Activated CD8-positive, alpha-beta T cell treated with anti-CD3 and anti-CD28 coated beads, Interleukin-2, amount 10 ng/mL, durations not matched to agents 7 days and 5 days (primary cell): ENCODE data around the gene HAUS2. TPM values are rescaled to one million over a fixed set of nuclear protein-coding genes. Genes with fewer than 3 reads are reported as not detected.
"Not testable (repeated sequence)": the region's sequence is repeated elsewhere in the genome, so short reads cannot be mapped to it uniquely, and the experiment has no call there.

Experiments used
- ATAC-seq: fragments of 150-1000 bp; cut with Tn5 transposase; one replicate; pipeline ENCODE4 v1.10.0; 2021; ENCODE audit warnings: moderate library complexity
- CTCF ChIA-PET: fragments of 350-600 bp; sonication (Branson Sonifier 250); formaldehyde crosslinking; loops from one replicate; lab custom pipeline; 2021; ENCODE audit warnings: antibody characterized with exemption; lab: Charles Lee
- POLR2A ChIA-PET: fragments of 350-600 bp; sonication (Branson Sonifier 250); formaldehyde crosslinking; loops from one replicate; lab custom pipeline; 2021; ENCODE audit warnings: antibody characterized with exemption; lab: Charles Lee
- DNase-seq: peaks from one replicate; pipeline ENCODE4 v3.0.0-alpha.2; 2020
- H3K27ac Mint-ChIP-seq: one replicate; pipeline ENCODE4 v1.8.0; 2021; ENCODE audit warnings: mild to moderate bottlenecking, mixed read lengths
- H3K27me3 Mint-ChIP-seq: one replicate; pipeline ENCODE4 v1.8.0; 2021; ENCODE audit warnings: low read depth, mixed read lengths
- H3K36me3 Mint-ChIP-seq: one replicate; pipeline ENCODE4 v1.8.0; 2021; ENCODE audit warnings: low read depth, mixed read lengths
- H3K4me1 Mint-ChIP-seq: one replicate; pipeline ENCODE4 v1.8.0; 2021; ENCODE audit warnings: low read depth, mixed read lengths
- H3K4me3 Mint-ChIP-seq: one replicate; pipeline ENCODE4 v1.8.0; 2021; ENCODE audit warnings: mild to moderate bottlenecking, mixed read lengths
- H3K9me3 Mint-ChIP-seq: one replicate; pipeline ENCODE4 v1.8.0; 2022; ENCODE audit warnings: mixed read lengths; ENCODE audit not compliant: insufficient read depth
- total RNA-seq, 2 experiments: library from RNA; stranded (reverse); gene quantifications; one replicate each; pipeline ENCODE4 v1.2.3, GENCODE V29; 2021

HAUS2 gene
- total RNA-seq, 2 experiments from 2014 or later: 42.2 to 44.7 TPM

GRCh38 chr15:42594095-42594494 lies 45.5 kb downstream of the HAUS2 start:
- Mint-ChIP-seq H3K36me3 (peaks cover 8% of the 10 kb centered on the region), H3K4me1 (no peaks in the 10 kb centered on the region), H3K27me3 (no peaks in the 10 kb centered on the region), H3K9me3 (no peaks in the 10 kb centered on the region), H3K27ac (no peak overlapping the region), H3K4me3 (no peak overlapping the region)
- POLR2A ChIA-PET: no interaction called here
- DNase-seq (no peak), ATAC-seq (no peak)
- CTCF ChIA-PET: interaction anchor here (1.2 kb wide), 1 partner anchor 14 kb away, joined by 3 read pairs; no protein-coding TSS in a partner anchor

GRCh38 chr15:42595626-42596240 lies 47.1 kb downstream of the HAUS2 start:
- Mint-ChIP-seq H3K36me3 (peaks cover 12% of the 10 kb centered on the region), H3K4me1 (no peaks in the 10 kb centered on the region), H3K27ac (no peak overlapping the region), H3K4me3 (no peak overlapping the region), H3K9me3 (no peaks in the 10 kb centered on the region), H3K27me3 (no peaks in the 10 kb centered on the region)
- no peak for ATAC-seq
- no peak for DNase-seq
- ChIA-PET POLR2A (interaction anchor here (1.1 kb wide), 1 partner anchor 15 kb away, joined by 3 read pairs; no protein-coding TSS in a partner anchor), CTCF (interaction anchor here (0.8 to 1.7 kb wide), 3 partner anchors 11 to 54 kb away, joined by 3 to 4 read pairs (median 3); no protein-coding TSS in a partner anchor)

- H3K4me1 Mint-ChIP-seq: peaks cover 32% of the 10 kb centered on the region
- CTCF ChIA-PET, ATAC-seq, H3K27ac Mint-ChIP-seq, H3K27me3 Mint-ChIP-seq, DNase-seq, H3K9me3 Mint-ChIP-seq, POLR2A ChIA-PET, H3K4me3 Mint-ChIP-seq: not testable (repeated sequence)
- peaks cover 27% of the 10 kb centered on the region for H3K36me3 Mint-ChIP-seq
Measured at GRCh38 chr15:42601316-42601715, 52.7 kb downstream of the HAUS2 start.

- H3K27ac Mint-ChIP-seq: no peak overlapping the region
- ChIA-PET CTCF (no interaction called here), POLR2A (no interaction called here)
- DNase-seq: no peak
- H3K36me3 Mint-ChIP-seq: peaks cover 31% of the 10 kb centered on the region
- peaks cover 40% of the 10 kb centered on the region for H3K4me1 Mint-ChIP-seq
- peaks cover 5% of the 10 kb centered on the region for H3K9me3 Mint-ChIP-seq
- no peaks in the 10 kb centered on the region for H3K27me3 Mint-ChIP-seq
- no peak overlapping the region for H3K4me3 Mint-ChIP-seq
- ATAC-seq: no peak
Measured at GRCh38 chr15:42602501-42602900, 53.9 kb downstream of the HAUS2 start.

- H3K9me3 Mint-ChIP-seq: peaks cover 5% of the 10 kb centered on the region
- peaks cover 31% of the 10 kb centered on the region for H3K36me3 Mint-ChIP-seq
- ATAC-seq (no peak), DNase-seq (no peak)
- no peak overlapping the region for H3K4me3 Mint-ChIP-seq
- H3K4me1 Mint-ChIP-seq: peaks cover 55% of the 10 kb centered on the region
- POLR2A ChIA-PET: no interaction called here
- no peaks in the 10 kb centered on the region for H3K27me3 Mint-ChIP-seq
- CTCF ChIA-PET: interaction anchor here (1.2 to 2.7 kb wide), 2 partner anchors 13 to 22 kb away, joined by 3 to 18 read pairs; no protein-coding TSS in a partner anchor
- H3K27ac Mint-ChIP-seq: peak overlapping the region; percentile 57
Measured at GRCh38 chr15:42603978-42604377, 55.3 kb downstream of the HAUS2 start.

- Mint-ChIP-seq H3K27ac (peak overlapping the region; percentile 41), H3K4me3 (peak overlapping the region; percentile 13), H3K36me3 (peaks cover 26% of the 10 kb centered on the region), H3K9me3 (peaks cover 5% of the 10 kb centered on the region), H3K4me1 (peaks cover 64% of the 10 kb centered on the region), H3K27me3 (no peaks in the 10 kb centered on the region)
- DNase-seq (peak; percentile 29), ATAC-seq (peak; percentile 18)
- CTCF ChIA-PET: interaction anchor here (1.5 to 2.7 kb wide), 2 partner anchors 13 to 23 kb away, joined by 4 to 18 read pairs; no protein-coding TSS in a partner anchor
- POLR2A ChIA-PET: interaction anchor here (1.2 to 2.8 kb wide), 5 partner anchors 23 to 114 kb away, joined by 3 to 18 read pairs (median 7); partner anchors contain the start of genes HAUS2, LRRC57, STARD9 and ZNF106
Measured at GRCh38 chr15:42604894-42605744, 56.5 kb downstream of the HAUS2 start.

- ATAC-seq: no peak
- Mint-ChIP-seq H3K9me3 (peaks cover 5% of the 10 kb centered on the region), H3K27ac (peak overlapping the region; percentile 41), H3K4me3 (peak overlapping the region; percentile 13), H3K36me3 (peaks cover 24% of the 10 kb centered on the region), H3K4me1 (peaks cover 66% of the 10 kb centered on the region), H3K27me3 (no peaks in the 10 kb centered on the region)
- no peak for DNase-seq
- POLR2A ChIA-PET: interaction anchor here (1.2 to 2.8 kb wide), 6 partner anchors 24 to 115 kb away, joined by 3 to 18 read pairs (median 7); partner anchors contain the start of genes HAUS2, LRRC57, STARD9 and ZNF106
- CTCF ChIA-PET: interaction anchor here (1.5 to 2.7 kb wide), 2 partner anchors 14 to 24 kb away, joined by 4 to 18 read pairs; no protein-coding TSS in a partner anchor
Measured at GRCh38 chr15:42605796-42606195, 57.2 kb downstream of the HAUS2 start.

- ATAC-seq (peak; percentile 83), DNase-seq (peak; percentile 92)
- CTCF ChIA-PET: interaction anchor here (0.6 to 1.8 kb wide), 5 partner anchors 13 to 43 kb away, joined by 3 to 9 read pairs (median 4); partner anchors contain the start of gene STARD9
- POLR2A ChIA-PET: interaction anchor here (0.6 to 2.3 kb wide), 5 partner anchors 27 to 513 kb away, joined by 3 to 11 read pairs (median 9); partner anchors contain the start of genes HAUS2, LRRC57 and STARD9
- peaks cover 17% of the 10 kb centered on the region for H3K36me3 Mint-ChIP-seq
- H3K4me3 Mint-ChIP-seq: peak overlapping the region; percentile 41
- H3K9me3 Mint-ChIP-seq: no peaks in the 10 kb centered on the region
- no peaks in the 10 kb centered on the region for H3K27me3 Mint-ChIP-seq
- H3K4me1 Mint-ChIP-seq: peaks cover 64% of the 10 kb centered on the region
- H3K27ac Mint-ChIP-seq: peak overlapping the region; percentile 84
Measured at GRCh38 chr15:42608110-42608531, 59.5 kb downstream of the HAUS2 start.

GRCh38 chr15:42608752-42609488 lies 60.3 kb downstream of the HAUS2 start:
- peak overlapping the region; percentile 84 for H3K27ac Mint-ChIP-seq
- DNase-seq (peak; percentile 28), ATAC-seq (peak; percentile 32)
- no peaks in the 10 kb centered on the region for H3K27me3 Mint-ChIP-seq
- H3K4me1 Mint-ChIP-seq: peaks cover 57% of the 10 kb centered on the region
- H3K36me3 Mint-ChIP-seq: peaks cover 9% of the 10 kb centered on the region
- POLR2A ChIA-PET: interaction anchor here (1.1 to 2.3 kb wide), 4 partner anchors 27 to 118 kb away, joined by 3 to 11 read pairs (median 10); partner anchors contain the start of genes HAUS2, LRRC57 and STARD9
- peak overlapping the region; percentile 41 for H3K4me3 Mint-ChIP-seq
- no peaks in the 10 kb centered on the region for H3K9me3 Mint-ChIP-seq
- CTCF ChIA-PET: interaction anchor here (1.3 to 1.8 kb wide), 4 partner anchors 17 to 42 kb away, joined by 4 to 9 read pairs (median 4); partner anchors contain the start of gene STARD9

GRCh38 chr15:42611532-42611931 lies 62.9 kb downstream of the HAUS2 start:
- Mint-ChIP-seq H3K27ac (no peak overlapping the region), H3K36me3 (peaks cover 3% of the 10 kb centered on the region), H3K4me1 (peaks cover 33% of the 10 kb centered on the region), H3K4me3 (no peak overlapping the region), H3K9me3 (no peaks in the 10 kb centered on the region), H3K27me3 (no peaks in the 10 kb centered on the region)
- no peak for DNase-seq
- CTCF ChIA-PET: interaction anchor here (0.7 kb wide), 1 partner anchor 13 kb away, joined by 4 read pairs; no protein-coding TSS in a partner anchor
- ATAC-seq: no peak
- POLR2A ChIA-PET: no interaction called here
